Hepatocyte (in vitro differentiated cells): ENCODE measurements around the gene CELSR1.

Source experiments
- EZH2 ChIP-seq: fragments of 200-600 bp; sonication (generic); IDR thresholded peaks from 2 replicates; pipeline ENCODE4 v1.6.1; 2016; ENCODE audit warnings: antibody characterized with exemption, mild to moderate bottlenecking, borderline replicate concordance
- EZH2phosphoT487 ChIP-seq: fragments of 200-600 bp; sonication (generic); IDR thresholded peaks from one replicate; pipeline ENCODE4 v1.6.1; 2018; ENCODE audit warnings: antibody characterized with exemption, mild to moderate bottlenecking, low read depth, moderate library complexity; ENCODE audit not compliant: unreplicated experiment, severe bottlenecking
- TF ChIP-seq, protein P1 (sequence below): fragments of 200-600 bp; sonication (generic); IDR thresholded peaks from 2 replicates; pipeline ENCODE4 v1.5.1; 2016; ENCODE audit warnings: antibody characterized with exemption, mild to moderate bottlenecking; ENCODE audit not compliant: poor library complexity

DNA sequence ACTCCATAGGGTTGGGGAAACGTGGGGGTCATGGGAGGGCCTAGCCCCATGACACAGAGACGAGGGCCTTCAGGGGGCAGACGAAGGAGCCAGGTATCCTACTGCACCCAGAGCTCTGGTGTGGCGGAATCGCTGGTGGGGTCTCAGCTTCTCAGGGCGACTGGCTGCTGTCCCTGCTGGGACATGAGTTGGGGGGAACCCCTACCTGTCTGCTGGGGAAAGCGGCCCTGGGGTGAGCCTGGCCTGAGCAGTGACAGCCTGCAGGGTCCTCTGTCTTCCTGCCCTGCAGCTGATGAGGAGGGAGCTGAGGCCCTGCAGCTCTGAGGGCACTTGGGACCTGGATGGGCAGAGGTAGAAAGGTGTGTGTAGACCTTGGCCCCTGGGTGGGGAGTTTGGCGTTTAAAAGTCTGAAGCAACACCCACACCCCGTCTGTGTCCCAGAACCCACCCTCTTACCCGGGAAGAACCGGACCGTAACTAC, 49.2 kb upstream of the CELSR1 start:
- TF ChIP-seq, protein P1, sequence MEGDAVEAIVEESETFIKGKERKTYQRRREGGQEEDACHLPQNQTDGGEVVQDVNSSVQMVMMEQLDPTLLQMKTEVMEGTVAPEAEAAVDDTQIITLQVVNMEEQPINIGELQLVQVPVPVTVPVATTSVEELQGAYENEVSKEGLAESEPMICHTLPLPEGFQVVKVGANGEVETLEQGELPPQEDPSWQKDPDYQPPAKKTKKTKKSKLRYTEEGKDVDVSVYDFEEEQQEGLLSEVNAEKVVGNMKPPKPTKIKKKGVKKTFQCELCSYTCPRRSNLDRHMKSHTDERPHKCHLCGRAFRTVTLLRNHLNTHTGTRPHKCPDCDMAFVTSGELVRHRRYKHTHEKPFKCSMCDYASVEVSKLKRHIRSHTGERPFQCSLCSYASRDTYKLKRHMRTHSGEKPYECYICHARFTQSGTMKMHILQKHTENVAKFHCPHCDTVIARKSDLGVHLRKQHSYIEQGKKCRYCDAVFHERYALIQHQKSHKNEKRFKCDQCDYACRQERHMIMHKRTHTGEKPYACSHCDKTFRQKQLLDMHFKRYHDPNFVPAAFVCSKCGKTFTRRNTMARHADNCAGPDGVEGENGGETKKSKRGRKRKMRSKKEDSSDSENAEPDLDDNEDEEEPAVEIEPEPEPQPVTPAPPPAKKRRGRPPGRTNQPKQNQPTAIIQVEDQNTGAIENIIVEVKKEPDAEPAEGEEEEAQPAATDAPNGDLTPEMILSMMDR, result no peak
- TF ChIP-seq EZH2 (no peak), EZH2phosphoT487 (no peak)
